ENCODE measurements around the gene FARS2. TPM values are rescaled to one million over a fixed set of nuclear protein-coding genes. Genes with fewer than 3 reads are reported as not detected.

Gene FARS2
- total RNA-seq, 2 donors from 2014 or later = 8.2 to 29.0 TPM

GRCh38 chr6:5499644-5500306 is 238.5 kb downstream of the FARS2 start:
- DNase-seq (ENCODE audit: low spot score in 2 of 2) (no peak), ATAC-seq (peak; percentile 56 to 59)
- H3K9me3 Mint-ChIP-seq = no peaks in the 10 kb centered on the region
- H3K36me3 Mint-ChIP-seq = peaks cover under 1 to 19% of the 10 kb centered on the region in 2 donors
- peak overlapping the region; percentile 8 to 81 for H3K27ac Mint-ChIP-seq

DNA sequence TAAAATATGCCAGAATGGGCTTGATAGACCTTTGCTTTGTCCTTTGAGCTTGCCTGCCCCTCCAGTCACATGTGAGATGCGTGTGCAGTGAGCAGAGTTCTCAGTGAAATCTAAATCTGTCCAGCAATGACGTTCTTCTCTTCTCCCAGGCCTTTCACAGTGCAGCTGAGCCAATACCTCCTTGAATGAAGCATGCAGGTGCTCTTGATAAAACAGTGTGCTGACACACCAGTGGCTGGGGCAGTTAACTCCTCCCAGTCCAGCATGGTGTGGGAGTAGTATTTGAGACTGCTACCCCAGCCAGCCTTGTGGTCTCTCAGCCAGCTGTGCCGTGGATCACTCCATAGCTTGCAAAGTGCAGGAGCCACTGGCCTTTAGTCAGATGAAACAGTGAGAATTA is 240.5 kb downstream of the FARS2 start:
- ATAC-seq (no peak), DNase-seq (ENCODE audit: low spot score in 2 of 2) (no peak)
- Mint-ChIP-seq H3K9me3 (no peaks in the 10 kb centered on the region), H3K36me3 (peaks cover 0 to 19% of the 10 kb centered on the region in 2 donors), H3K27ac (no peak overlapping the region)

GRCh38 chr6:5504078-5504477 is 242.8 kb downstream of the FARS2 start:
- H3K9me3 Mint-ChIP-seq = no peaks in the 10 kb centered on the region
- ATAC-seq (no peak), DNase-seq (ENCODE audit: low spot score in 2 of 2) (no peak)
- H3K27ac Mint-ChIP-seq = no peak overlapping the region
- H3K36me3 Mint-ChIP-seq = peaks cover 0 to 8% of the 10 kb centered on the region in 2 donors

DNA sequence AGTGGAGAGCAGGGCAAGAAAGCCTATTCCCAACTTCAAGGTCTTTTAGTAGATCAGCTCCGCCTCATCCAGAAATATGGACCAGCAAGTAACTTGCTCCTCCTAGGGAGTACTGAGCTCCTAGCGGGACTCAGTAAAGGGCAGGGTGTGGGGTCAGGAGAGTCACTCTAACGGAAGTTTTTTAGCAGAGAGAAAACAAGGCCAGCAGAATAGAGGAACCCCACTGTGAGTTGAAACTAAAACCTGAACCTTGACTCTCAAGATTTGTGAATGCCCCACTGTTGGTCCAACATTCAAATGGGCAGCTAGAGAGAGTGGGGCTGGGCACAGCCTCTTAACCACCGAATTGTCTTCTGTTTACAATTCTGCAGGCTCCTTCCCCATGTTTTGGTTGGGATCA is 244.8 kb downstream of the FARS2 start:
- DNase-seq (ENCODE audit: low spot score in 2 of 2) (no peak), ATAC-seq (no peak)
- H3K36me3 Mint-ChIP-seq = peaks cover 0 to 4% of the 10 kb centered on the region in 2 donors
- H3K27ac Mint-ChIP-seq = peak overlapping the region in 1 of 2 donors; percentile 85
- H3K9me3 Mint-ChIP-seq = no peaks in the 10 kb centered on the region

- H3K9me3 Mint-ChIP-seq = no peaks in the 10 kb centered on the region
- ATAC-seq (no peak), DNase-seq (ENCODE audit: low spot score in 2 of 2) (no peak)
- peak overlapping the region in 1 of 2 donors; percentile 85 for H3K27ac Mint-ChIP-seq
- peaks cover 0 to 4% of the 10 kb centered on the region in 2 donors for H3K36me3 Mint-ChIP-seq
These were observed 245.3 kb downstream of the FARS2 start for GRCh38 chr6:5506597-5506996.

- Mint-ChIP-seq H3K9me3 (no peaks in the 10 kb centered on the region), H3K36me3 (peaks cover 0 to 4% of the 10 kb centered on the region in 2 donors), H3K27ac (peak overlapping the region; percentile 79 to 85)
- ATAC-seq = peak; percentile 54 to 59
- DNase-seq (ENCODE audit: low spot score in 2 of 2) = no peak
These were observed 245.9 kb downstream of the FARS2 start for GRCh38 chr6:5507131-5507681.

- no peaks in the 10 kb centered on the region for H3K9me3 Mint-ChIP-seq
- ATAC-seq (no peak), DNase-seq (ENCODE audit: low spot score in 2 of 2) (no peak)
- H3K36me3 Mint-ChIP-seq = peaks cover 0 to 11% of the 10 kb centered on the region in 2 donors
- H3K27ac Mint-ChIP-seq = no peak overlapping the region
These were observed 247.8 kb downstream of the FARS2 start for GRCh38 chr6:5509106-5509505.

- Mint-ChIP-seq H3K36me3 (peaks cover 0 to 11% of the 10 kb centered on the region in 2 donors), H3K27ac (peak overlapping the region; percentile 39 to 68), H3K9me3 (no peaks in the 10 kb centered on the region)
- ATAC-seq = no peak
- DNase-seq (ENCODE audit: low spot score in 2 of 2) = no peak
These were observed 249.2 kb downstream of the FARS2 start for GRCh38 chr6:5510331-5511133.

GRCh38 chr6:5511954-5512353 is 250.6 kb downstream of the FARS2 start:
- peaks cover 0 to 11% of the 10 kb centered on the region in 2 donors for H3K36me3 Mint-ChIP-seq
- ATAC-seq = no peak

DNA sequence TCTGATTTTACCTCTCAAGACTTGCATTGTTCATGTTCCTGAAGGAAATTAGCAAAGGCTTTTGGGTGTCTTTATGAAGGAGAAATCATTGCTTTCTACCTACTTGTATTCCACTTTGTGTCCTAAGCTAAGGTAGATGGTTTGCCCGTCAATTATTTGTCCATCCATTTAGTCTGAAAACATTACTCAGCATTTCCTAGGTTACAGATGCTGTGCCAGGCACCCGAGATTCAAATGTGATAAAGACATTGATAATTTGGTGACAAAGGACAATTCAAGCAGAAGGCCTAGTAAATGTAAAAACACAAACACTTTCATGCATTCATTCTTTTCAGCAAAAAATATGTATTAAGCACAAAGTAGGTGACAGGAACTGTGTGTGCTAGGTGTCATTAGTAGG is 251.1 kb downstream of the FARS2 start:
- Mint-ChIP-seq H3K36me3 (peaks cover 0 to 11% of the 10 kb centered on the region in 2 donors), H3K27ac (no peak overlapping the region), H3K9me3 (no peaks in the 10 kb centered on the region)
- DNase-seq (ENCODE audit: low spot score in 2 of 2) (no peak), ATAC-seq (no peak)

More at GRCh38 chr6:5511954-5512353, 250.6 kb downstream of the FARS2 start:
- Mint-ChIP-seq H3K27ac (no peak overlapping the region), H3K9me3 (no peaks in the 10 kb centered on the region)
- no peak for DNase-seq (ENCODE audit: low spot score in 2 of 2)

- H3K27ac Mint-ChIP-seq = no peak overlapping the region
- peaks cover 6 to 11% of the 10 kb centered on the region in 2 donors for H3K36me3 Mint-ChIP-seq
- ATAC-seq (no peak), DNase-seq (ENCODE audit: low spot score in 2 of 2) (no peak)
- H3K9me3 Mint-ChIP-seq = no peaks in the 10 kb centered on the region
These were observed 252.1 kb downstream of the FARS2 start for GRCh38 chr6:5513408-5513807.

DNA sequence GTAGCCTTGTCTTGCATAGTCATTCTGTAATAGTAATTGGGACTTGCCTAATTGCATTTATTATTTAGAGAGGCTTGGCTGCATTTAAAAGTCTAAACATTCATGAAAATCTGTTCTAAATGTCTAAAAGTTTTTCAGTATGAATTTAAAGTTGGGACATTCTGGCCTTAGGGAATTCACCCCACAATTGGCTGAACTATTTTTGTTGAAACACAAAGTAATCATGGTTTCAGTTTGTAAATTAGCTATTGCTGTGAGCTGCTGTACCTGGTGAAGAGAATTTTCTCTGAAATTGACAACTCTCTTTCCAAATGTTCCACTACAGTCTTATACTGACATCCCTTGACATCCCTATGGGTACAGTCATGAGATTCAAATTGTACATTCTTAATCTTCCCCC is 253.0 kb downstream of the FARS2 start:
- Mint-ChIP-seq H3K9me3 (no peaks in the 10 kb centered on the region), H3K36me3 (peaks cover 6 to 11% of the 10 kb centered on the region in 2 donors), H3K27ac (no peak overlapping the region)
- DNase-seq (ENCODE audit: low spot score in 2 of 2) (no peak), ATAC-seq (no peak)

DNA sequence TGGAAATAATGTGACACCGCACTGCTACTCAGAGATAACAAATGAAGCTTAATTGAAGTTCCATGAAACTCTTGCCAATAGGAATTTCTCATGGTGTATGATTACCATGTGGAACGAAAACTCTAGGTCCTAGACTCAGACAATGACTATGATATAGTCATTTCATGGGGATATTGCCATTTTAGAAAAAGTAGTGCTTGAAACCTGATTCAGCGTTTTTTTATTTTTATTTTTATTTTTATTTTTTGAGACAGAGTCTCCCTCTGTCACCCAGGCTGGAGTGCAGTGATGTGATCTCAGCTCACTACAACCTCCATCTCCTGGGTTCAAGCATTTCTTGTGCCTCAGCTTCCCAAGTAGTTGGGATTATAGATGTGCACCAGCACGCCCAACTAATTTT is 253.9 kb downstream of the FARS2 start:
- DNase-seq (ENCODE audit: low spot score in 2 of 2) (no peak), ATAC-seq (no peak)
- no peak overlapping the region for H3K27ac Mint-ChIP-seq
- no peaks in the 10 kb centered on the region for H3K9me3 Mint-ChIP-seq
- H3K36me3 Mint-ChIP-seq = peaks cover 6 to 11% of the 10 kb centered on the region in 2 donors

DNA sequence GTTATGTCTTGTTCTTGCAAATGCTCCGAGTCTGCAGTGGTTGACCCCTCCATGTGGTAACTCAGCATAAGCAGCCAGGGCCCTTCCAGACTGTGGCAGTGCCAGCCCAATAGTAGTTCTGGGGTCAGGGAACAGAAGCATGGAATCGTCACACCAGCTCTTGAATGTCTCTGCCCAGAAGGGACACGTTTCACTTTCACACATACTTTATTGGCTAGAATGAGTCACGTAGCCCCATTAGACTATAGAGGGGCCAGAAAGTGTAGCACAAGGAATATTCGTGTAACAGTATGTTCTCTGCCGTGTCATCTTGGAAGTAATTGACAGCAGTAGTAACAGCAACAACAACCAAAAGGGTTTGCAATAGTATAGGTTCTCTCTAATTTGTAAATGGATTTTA is 254.7 kb downstream of the FARS2 start:
- ATAC-seq (peak; percentile 26 to 31), DNase-seq (ENCODE audit: low spot score in 2 of 2) (no peak)
- H3K36me3 Mint-ChIP-seq = peaks cover 6 to 7% of the 10 kb centered on the region in 2 donors
- H3K27ac Mint-ChIP-seq = no peak overlapping the region
- H3K9me3 Mint-ChIP-seq = no peaks in the 10 kb centered on the region

DNA sequence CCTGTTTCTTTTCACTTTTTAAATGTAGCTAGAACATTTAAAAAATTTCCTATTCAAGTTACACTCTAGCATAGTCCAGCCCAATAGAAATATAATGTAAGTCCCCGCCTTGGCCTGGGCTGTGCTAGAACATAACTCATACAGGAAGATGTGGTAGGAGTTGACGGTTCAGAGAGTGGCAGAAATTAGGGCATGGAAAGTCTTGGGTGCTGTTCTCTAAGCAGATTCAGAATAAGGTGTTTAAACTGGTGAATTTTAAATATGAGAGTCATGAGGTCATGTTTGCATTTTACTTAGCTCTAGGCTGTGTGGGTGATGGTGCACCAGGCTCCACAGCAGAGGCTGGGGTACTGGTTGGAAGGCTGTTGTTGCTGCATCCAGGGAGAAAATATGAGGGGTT is 256.5 kb downstream of the FARS2 start:
- Mint-ChIP-seq H3K36me3 (peaks cover 2 to 14% of the 10 kb centered on the region in 2 donors), H3K27ac (peak overlapping the region; percentile 18 to 72), H3K9me3 (peaks cover 0 to 7% of the 10 kb centered on the region in 2 donors)
- DNase-seq (ENCODE audit: low spot score in 2 of 2) = peak in 1 of 2 donors; percentile 11
- peak; percentile 91 to 94 for ATAC-seq

GRCh38 chr6:5518936-5519491 is 257.7 kb downstream of the FARS2 start:
- H3K27ac Mint-ChIP-seq = no peak overlapping the region
- H3K9me3 Mint-ChIP-seq = peaks cover 0 to 12% of the 10 kb centered on the region in 2 donors
- ATAC-seq (peak in 1 of 2 donors; percentile 33), DNase-seq (ENCODE audit: low spot score in 2 of 2) (no peak)
- H3K36me3 Mint-ChIP-seq = peaks cover 0 to 20% of the 10 kb centered on the region in 2 donors

DNA sequence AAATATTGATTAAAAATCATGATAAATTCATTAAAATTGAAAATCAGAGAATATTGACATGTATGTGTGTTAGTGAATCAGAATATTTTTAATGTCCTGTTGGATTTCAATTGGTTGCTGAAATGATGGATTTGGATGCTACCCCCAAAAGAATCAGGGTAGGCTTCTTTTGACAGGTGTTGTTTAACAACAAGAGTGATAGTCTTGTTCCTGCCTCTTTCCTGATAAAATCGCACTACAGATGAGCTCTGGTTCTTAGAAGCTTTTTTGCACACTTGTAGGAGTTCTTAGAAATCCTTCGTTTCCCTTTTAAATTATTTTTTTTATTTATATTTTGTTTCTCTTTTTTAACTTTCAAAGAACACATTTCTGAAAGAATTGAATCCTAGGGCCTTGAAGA is 259.5 kb downstream of the FARS2 start:
- DNase-seq (ENCODE audit: low spot score in 2 of 2) = no peak
- no peak overlapping the region for H3K27ac Mint-ChIP-seq
- H3K36me3 Mint-ChIP-seq = peaks cover 0 to 20% of the 10 kb centered on the region in 2 donors
- no peak for ATAC-seq
- peaks cover 0 to 12% of the 10 kb centered on the region in 2 donors for H3K9me3 Mint-ChIP-seq

Measured in activated naive CD4-positive, alpha-beta T cell treated with anti-CD3 and anti-CD28 coated beads, Interleukin-2, amount 50 U/mL, for 72 hours (primary cell).